C4-2B (cell line): ENCODE data around the gene UGT3A1.

Experiments used
- H3K27ac ChIP-seq: fragments of 450-650 bp; 2 replicates; pipeline ENCODE4 v1.5.1; 2017
- CTCF ChIP-seq: fragments of 450-650 bp; conservative IDR thresholded peaks from 2 replicates; pipeline ENCODE4 v1.5.1; 2017; ENCODE audit warnings: mild to moderate bottlenecking
- ZFX ChIP-seq: fragments of 450-650 bp; IDR thresholded peaks from 2 replicates; pipeline ENCODE4 v1.6.1; 2017

Gene UGT3A1

DNA sequence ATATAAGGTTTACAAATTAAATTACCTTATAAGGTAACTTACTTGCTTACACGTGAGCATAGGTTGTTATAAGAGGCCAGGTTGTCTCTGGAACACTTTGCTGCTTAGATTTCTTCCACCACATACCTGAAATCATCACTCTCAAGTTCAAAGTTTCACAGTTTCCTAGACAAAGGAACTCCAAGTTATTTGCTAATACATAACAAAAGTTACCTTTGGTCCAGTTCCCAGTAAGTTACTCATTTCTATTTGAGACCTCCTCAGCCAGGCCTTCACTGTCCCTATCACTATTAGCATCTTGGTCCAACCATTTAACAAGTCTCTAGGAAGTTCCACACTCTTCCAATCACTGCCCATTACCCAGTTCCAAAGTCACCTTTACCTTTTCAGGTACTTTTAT is 18.5 kb upstream of the UGT3A1 start:
- H3K27ac ChIP-seq, result no peak overlapping the region
- TF ChIP-seq ZFX, result no peak
- no peak for TF ChIP-seq CTCF

- no peak overlapping the region for H3K27ac ChIP-seq
- TF ChIP-seq CTCF (no peak), ZFX (no peak)
Observed at GRCh38 chr5:36007366-36007765, 16.2 kb upstream of the UGT3A1 start.

- TF ChIP-seq CTCF, result no peak
- TF ChIP-seq ZFX, result no peak
- H3K27ac ChIP-seq, result no peak overlapping the region
Observed at GRCh38 chr5:36006163-36006562, 15.0 kb upstream of the UGT3A1 start.

DNA sequence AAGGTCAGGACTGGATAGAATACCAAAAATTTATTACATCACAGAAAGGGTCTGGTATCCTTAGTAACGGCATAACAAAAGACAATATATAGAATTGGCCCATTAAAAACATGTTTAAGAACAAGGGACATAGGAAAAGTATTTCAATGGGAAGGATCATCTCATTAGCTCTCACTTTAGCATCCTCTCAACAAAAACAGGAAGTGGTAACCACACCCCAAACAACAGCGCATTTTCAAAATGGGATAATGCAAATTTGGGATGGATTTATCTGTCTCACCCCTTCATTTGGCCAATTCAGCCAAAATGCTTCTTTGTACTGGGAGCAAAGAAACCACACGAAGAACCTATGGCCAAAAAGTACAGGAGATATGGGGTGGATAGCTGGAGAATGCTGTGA is 9.8 kb upstream of the UGT3A1 start:
- H3K27ac ChIP-seq, result no peak overlapping the region
- no peak for TF ChIP-seq ZFX

DNA sequence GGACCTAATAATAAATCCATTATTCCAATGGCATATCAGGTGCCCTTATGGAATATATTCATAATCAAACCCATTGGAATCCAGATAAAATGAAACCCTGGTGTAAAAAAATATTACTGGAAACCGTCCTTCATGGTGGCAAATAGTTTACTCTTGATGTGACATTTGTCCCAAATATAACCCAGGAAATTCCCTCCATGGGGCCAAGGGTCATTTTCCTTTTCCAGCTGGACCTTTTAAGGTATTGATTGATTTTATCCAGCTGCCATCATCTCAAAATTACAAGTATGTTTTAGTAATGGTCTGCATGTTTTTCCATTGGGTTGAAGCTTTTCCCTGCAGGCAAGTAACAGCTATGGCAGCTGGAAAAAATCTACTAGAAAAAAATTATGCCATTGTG is 8.4 kb upstream of the UGT3A1 start:
- H3K27ac ChIP-seq, result no peak overlapping the region
- no peak for TF ChIP-seq CTCF
- no peak for TF ChIP-seq ZFX

DNA sequence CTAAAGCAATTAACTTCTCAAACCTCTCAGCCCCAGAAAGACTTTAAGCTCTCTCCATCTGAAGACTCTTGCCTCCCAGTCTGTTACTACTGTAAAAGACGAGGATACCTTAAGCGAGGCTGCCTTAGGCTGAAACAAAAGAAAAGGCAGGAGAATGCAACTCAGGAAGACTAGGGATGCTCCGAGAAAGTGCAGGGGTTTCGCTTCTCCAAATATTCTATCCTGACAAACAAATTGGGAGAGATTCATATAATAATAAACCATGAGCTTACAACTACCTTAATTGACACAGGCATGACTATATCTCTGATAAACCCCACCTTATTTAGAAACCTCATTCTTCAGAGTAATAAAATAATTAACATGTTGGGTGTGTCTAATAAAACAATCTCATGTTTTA is 4.9 kb upstream of the UGT3A1 start:
- no peak overlapping the region for H3K27ac ChIP-seq
- TF ChIP-seq ZFX (no peak), CTCF (no peak)

DNA sequence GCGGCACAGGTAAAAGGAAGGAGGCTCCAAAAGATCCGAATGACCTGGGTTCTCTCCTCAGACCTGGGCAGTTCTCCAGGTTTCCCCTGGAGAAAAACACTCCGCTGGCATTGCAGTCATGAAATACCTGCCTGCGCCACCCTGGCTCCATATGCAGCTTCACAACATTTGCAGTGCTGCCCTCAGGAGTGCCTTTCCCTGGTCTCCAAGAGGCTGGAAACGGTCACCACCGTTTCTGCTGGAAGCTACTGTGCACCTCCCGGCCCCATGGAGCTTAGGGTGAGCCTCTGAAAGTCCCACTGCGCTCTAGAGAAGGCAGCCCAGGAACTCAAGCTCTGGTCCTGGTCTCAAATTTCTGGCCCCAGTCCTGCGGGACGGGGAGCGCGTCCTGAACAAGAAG is 670 bp downstream of the UGT3A1 start:
- no peak for TF ChIP-seq CTCF
- no peak for TF ChIP-seq ZFX
- H3K27ac ChIP-seq, result no peak overlapping the region

DNA sequence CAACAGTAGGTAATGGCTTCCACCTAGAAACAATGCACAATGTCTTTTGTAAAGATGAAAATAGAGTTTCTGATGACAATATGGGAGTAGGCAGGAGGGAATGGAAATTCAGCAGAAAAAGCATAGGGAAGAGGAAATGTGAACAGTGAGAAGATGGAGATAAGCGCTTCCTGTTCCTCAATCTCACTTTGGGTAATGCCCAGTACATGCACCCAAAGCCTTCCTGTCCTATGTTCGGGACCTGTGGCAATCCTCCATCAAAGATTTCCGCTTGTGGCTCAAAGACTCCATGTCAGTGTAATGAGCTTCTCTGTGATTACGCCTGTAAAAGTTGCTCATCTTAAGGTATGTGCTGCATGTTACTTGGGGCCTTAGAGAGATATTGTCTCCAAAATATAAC is 2.7 kb downstream of the UGT3A1 start:
- TF ChIP-seq ZFX (no peak), CTCF (no peak)
- H3K27ac ChIP-seq, result no peak overlapping the region
